Neural cell (in vitro differentiated cells): ENCODE data around the gene CDK6. TPM values are rescaled to one million over a fixed set of nuclear protein-coding genes. Genes with fewer than 3 reads are reported as not detected.

Source experiments
- H2AFZ ChIP-seq: fragments of 200-600, 300-800 bp; sonication (generic), shearing (Covaris generic); 2 replicates; pipeline ENCODE4 v1.6.0; 2014; ENCODE audit warnings: low read depth, mild to moderate bottlenecking, antibody characterized with exemption, low read length, moderate library complexity
- H3F3A ChIP-seq: fragments of 200-600 bp; shearing (Covaris generic); 2 replicates; pipeline ENCODE4 v1.6.1; 2016; ENCODE audit warnings: mild to moderate bottlenecking, moderate library complexity, mixed read lengths, antibody characterized with exemption, low read length; ENCODE audit not compliant: insufficient read depth, poor library complexity, severe bottlenecking
- H3K27ac ChIP-seq: fragments of 200-600, 300-800 bp; sonication (generic), shearing (Covaris generic); 2 replicates; pipeline ENCODE4 v1.5.1; 2014; ENCODE audit warnings: mild to moderate bottlenecking, low read length, moderate library complexity
- H3K27me3 ChIP-seq: fragments of 300-800, 200-600 bp; sonication (generic), shearing (Covaris generic); 2 replicates; pipeline ENCODE4 v1.6.0; 2014; ENCODE audit warnings: mild to moderate bottlenecking, low read depth, low read length, moderate library complexity; ENCODE audit not compliant: insufficient read depth
- H3K36me3 ChIP-seq: fragments of 300-800, 200-600 bp; sonication (generic), shearing (Covaris generic); 2 replicates; pipeline ENCODE4 v1.5.1; 2014; ENCODE audit warnings: mild to moderate bottlenecking, antibody characterized with exemption, low read length, moderate library complexity; ENCODE audit not compliant: insufficient read depth
- H3K4me2 ChIP-seq: fragments of 300-800, 200-600 bp; sonication (generic), shearing (Covaris generic); 2 replicates; pipeline ENCODE4 v1.6.0; 2014; ENCODE audit warnings: mild to moderate bottlenecking, low read length
- H3K4me3 ChIP-seq: fragments of 300-800, 200-600 bp; sonication (generic), shearing (Covaris generic); 2 replicates; pipeline ENCODE4 v1.5.1; 2014; ENCODE audit warnings: mild to moderate bottlenecking, low read length, moderate library complexity
- H3K79me2 ChIP-seq: fragments of 200-600 bp; shearing (Covaris generic); replicated peaks from 2 replicates; pipeline ENCODE4 v1.6.0; 2014; ENCODE audit warnings: mild to moderate bottlenecking, low read length, moderate library complexity; ENCODE audit not compliant: insufficient read depth
- H3K9ac ChIP-seq: fragments of 300-800, 200-600 bp; sonication (generic), shearing (Covaris generic); 2 replicates; pipeline ENCODE4 v1.6.1; 2016; ENCODE audit warnings: mild to moderate bottlenecking, low read length, mixed read lengths
- H3K9me2 ChIP-seq: fragments of 200-600 bp; shearing (Covaris generic); 2 replicates; pipeline ENCODE4 v1.6.1; 2016; ENCODE audit warnings: mild to moderate bottlenecking, low read length, mixed read lengths; ENCODE audit not compliant: insufficient read depth
- H3K9me3 ChIP-seq: fragments of 200-600, 300-800 bp; sonication (generic), shearing (Covaris generic); 2 replicates; pipeline ENCODE4 v1.6.1; 2016; ENCODE audit warnings: mild to moderate bottlenecking, mixed run types, low read length, moderate library complexity, mixed read lengths
- H4K20me1 ChIP-seq: fragments of 200-600 bp; shearing (Covaris generic); 2 replicates; pipeline ENCODE4 v1.6.1; 2016; ENCODE audit warnings: mild to moderate bottlenecking, mixed run types; ENCODE audit not compliant: insufficient read depth
- CTCF ChIP-seq: fragments of 450-650 bp; IDR thresholded peaks from 2 replicates; pipeline ENCODE4 v1.5.1; 2014; ENCODE audit warnings: antibody characterized with exemption, mild to moderate bottlenecking, moderate library complexity; ENCODE audit not compliant: poor library complexity, severe bottlenecking
- EP300 ChIP-seq: fragments of 450-650 bp; conservative IDR thresholded peaks from 2 replicates; pipeline ENCODE4 v1.6.1; 2014; ENCODE audit warnings: antibody characterized with exemption, mild to moderate bottlenecking, moderate library complexity; ENCODE audit not compliant: poor library complexity, severe bottlenecking
- EZH2 ChIP-seq: fragments of 200-600, 300-800 bp; shearing (Covaris generic), sonication (generic); IDR thresholded peaks from 2 replicates; pipeline ENCODE4 v1.6.1; 2014; ENCODE audit warnings: antibody characterized with exemption, low read length, borderline replicate concordance, mild to moderate bottlenecking; ENCODE audit not compliant: insufficient read depth, poor library complexity, severe bottlenecking
- MXI1 ChIP-seq: fragments of 450-650 bp; conservative IDR thresholded peaks from 2 replicates; pipeline ENCODE4 v1.6.1; 2014; ENCODE audit warnings: antibody characterized with exemption, mild to moderate bottlenecking; ENCODE audit not compliant: poor library complexity, severe bottlenecking
- POLR2AphosphoS5 ChIP-seq: IDR thresholded peaks from 2 replicates; pipeline ENCODE4 v1.6.1; 2012
- RAD21 ChIP-seq: fragments of 450-650 bp; conservative IDR thresholded peaks from 2 replicates; pipeline ENCODE4 v1.6.1; 2014; ENCODE audit warnings: antibody characterized with exemption, mild to moderate bottlenecking, moderate library complexity
- REST ChIP-seq: IDR thresholded peaks from 2 replicates; pipeline ENCODE4 v1.6.1; 2012; ENCODE audit warnings: borderline replicate concordance
- SMC3 ChIP-seq: fragments of 450-650 bp; conservative IDR thresholded peaks from 2 replicates; pipeline ENCODE4 v1.6.1; 2014; ENCODE audit warnings: antibody characterized with exemption, mild to moderate bottlenecking, moderate library complexity; ENCODE audit not compliant: poor library complexity
- TAF1 ChIP-seq: IDR thresholded peaks from 2 replicates; pipeline ENCODE4 v1.6.1; 2012; ENCODE audit warnings: low read depth
- polyA plus RNA-seq: library from polyadenylated mRNA; depleted of rRNA; stranded (reverse); fragments of >200 nt; gene quantifications from 2 replicates; pipeline ENCODE4 v1.2.3, GENCODE V29; 2014

Gene CDK6
- polyA plus RNA-seq, 1 donor from 2014 or later = 4.1 TPM

GRCh38 chr7:92586841-92587240 lies 249.5 kb downstream of the CDK6 start:
- Histone ChIP-seq H3K36me3 (no peaks in the 10 kb centered on the region), H4K20me1 (no peaks in the 10 kb centered on the region), H3F3A (no peaks in the 10 kb centered on the region), H3K4me2 (no peak overlapping the region), H2AFZ (no peak overlapping the region), H3K9ac (no peak overlapping the region), H3K9me2 (no peaks in the 10 kb centered on the region), H3K79me2 (peaks cover 74% of the 10 kb centered on the region), H3K9me3 (no peaks in the 10 kb centered on the region), H3K4me3 (peak overlapping the region; percentile 1), H3K27me3 (peaks cover 5% of the 10 kb centered on the region), H3K27ac (no peak overlapping the region)
- TF ChIP-seq RAD21 (no peak), SMC3 (no peak), EZH2 (no peak), POLR2AphosphoS5 (no peak), MXI1 (no peak), EP300 (no peak), REST (no peak), CTCF (no peak), TAF1 (no peak)

- H3K4me3 ChIP-seq = peak overlapping the region; percentile 1
- no peak overlapping the region for H3K4me2 ChIP-seq
- H3K27ac ChIP-seq = no peak overlapping the region
- no peaks in the 10 kb centered on the region for H4K20me1 ChIP-seq
- H3K79me2 ChIP-seq = peaks cover 78% of the 10 kb centered on the region
- no peak for TF ChIP-seq MXI1
- TF ChIP-seq SMC3 = no peak
- TF ChIP-seq CTCF = no peak
- TF ChIP-seq EP300 = no peak
- no peak for TF ChIP-seq TAF1
- TF ChIP-seq RAD21 = no peak
- no peak for TF ChIP-seq EZH2
- no peak for TF ChIP-seq POLR2AphosphoS5
- TF ChIP-seq REST = no peak
- H3F3A ChIP-seq = no peaks in the 10 kb centered on the region
- no peak overlapping the region for H3K9ac ChIP-seq
- H3K36me3 ChIP-seq = no peaks in the 10 kb centered on the region
- no peaks in the 10 kb centered on the region for H3K9me2 ChIP-seq
- H3K27me3 ChIP-seq = peaks cover 4% of the 10 kb centered on the region
- H3K9me3 ChIP-seq = no peaks in the 10 kb centered on the region
- no peak overlapping the region for H2AFZ ChIP-seq
These were observed 250.0 kb downstream of the CDK6 start for GRCh38 chr7:92586403-92586802.
